ENCODE measurements around the gene CALB2. TPM values are rescaled to one million over a fixed set of nuclear protein-coding genes. Genes with fewer than 3 reads are reported as not detected.

The CALB2 gene
- polyA plus RNA-seq, 2 of the 4 experiments (the other 2 are of a cell fraction), result 3.7 to 6.4 TPM

GRCh38 chr16:71384073-71384724 lies 25.7 kb downstream of the CALB2 start:
- POLR2A ChIA-PET, result no interaction called here
- CTCF ChIA-PET, result interaction anchor here (1.0 to 2.4 kb wide), 2 partner anchors 28 to 115 kb away, joined by 4 to 12 read pairs; no protein-coding TSS in a partner anchor
- Histone ChIP-seq H3K4me1 (no peaks in the 10 kb centered on the region), H3K27ac (no peak overlapping the region), H3K4me2 (no peak overlapping the region), H3K4me3 (no peak overlapping the region), H3K9me3 (no peaks in the 10 kb centered on the region)
- WGBS (ENCODE audit: missing lambda C conversion rate), result 62% methylated on average over 10 of the region's 10 CpGs
- DNase-seq (ENCODE audit: low read depth in 1 of 2, low spot score in 1 of 2), result no peak
- no peak for FAIRE-seq
- peak; percentile 46 to 57; a peak in 4 of 6 replicates for ATAC-seq
- TF ChIP-seq ZNF302 (CRISPR knock-in tag; IDR thresholded peaks at IDR 0.05), result no peak

GRCh38 chr16:71387045-71387871 lies 28.7 kb downstream of the CALB2 start:
- H3K27ac ChIP-seq, result no peak overlapping the region
- DNase-seq (ENCODE audit: low read depth in 1 of 2, low spot score in 1 of 2) (no peak), FAIRE-seq (no peak), ATAC-seq (no peak)
- TF ChIP-seq TP53 (CRISPR knock-in tag; IDR thresholded peaks at IDR 0.05) (no peak), CEBPB (IDR thresholded peaks at IDR 0.05) (no peak), HOXB13 (CRISPR knock-in tag; IDR thresholded peaks at IDR 0.05; ENCODE audit: low read depth) (no peak), EHMT2 (IDR thresholded peaks at IDR 0.05; ENCODE audit: low read depth) (no peak), CHD2 (IDR thresholded peaks at IDR 0.05; ENCODE audit: low read length, partially characterized antibody) (no peak), MAZ (IDR thresholded peaks at IDR 0.05; ENCODE audit: borderline replicate concordance, low read depth, low read length) (no peak), SMC3 (IDR thresholded peaks at IDR 0.05) (no peak), KDM5A (IDR thresholded peaks at IDR 0.05) (no peak), ATOH8 (CRISPR knock-in tag; IDR thresholded peaks at IDR 0.05; ENCODE audit: low read depth) (no peak), NFE2L2 (conservative IDR thresholded peaks at IDR 0.05; ENCODE audit: low read length) (no peak), EHF (CRISPR knock-in tag; IDR thresholded peaks at IDR 0.05) (no peak), FOSL2 (IDR thresholded peaks at IDR 0.05) (no peak), FOSL2 (CRISPR knock-in tag; IDR thresholded peaks at IDR 0.05) (no peak), TFCP2L1 (CRISPR knock-in tag; IDR thresholded peaks at IDR 0.05) (no peak), EP300 (IDR thresholded peaks at IDR 0.05) (no peak), ESRRA (IDR thresholded peaks at IDR 0.05; ENCODE audit: borderline replicate concordance, low read length) (no peak)
- H3K4me3 ChIP-seq, result no peak overlapping the region
- POLR2A ChIA-PET, result no interaction called here
- no peaks in the 10 kb centered on the region for H3K4me1 ChIP-seq
- 38% methylated on average over 9 of the region's 9 CpGs for WGBS (ENCODE audit: missing lambda C conversion rate)
- no peak overlapping the region for H3K4me2 ChIP-seq
- CTCF ChIA-PET, result interaction anchor here (1.2 to 1.8 kb wide), 2 partner anchors 26 to 113 kb away, joined by 4 to 5 read pairs; no protein-coding TSS in a partner anchor
- no peaks in the 10 kb centered on the region for H3K9me3 ChIP-seq

- H3K4me3 ChIP-seq, result no peak overlapping the region
- DNase-seq (ENCODE audit: low read depth in 1 of 2, low spot score in 1 of 2) (no peak), FAIRE-seq (no peak), ATAC-seq (no peak)
- 43% methylated on average over 7 of the region's 7 CpGs for WGBS (ENCODE audit: missing lambda C conversion rate)
- H3K4me2 ChIP-seq, result no peak overlapping the region
- no peaks in the 10 kb centered on the region for H3K4me1 ChIP-seq
- POLR2A ChIA-PET, result interaction anchor here (0.6 kb wide), 1 partner anchor 175 kb away, joined by 5 read pairs; no protein-coding TSS in a partner anchor
- no peaks in the 10 kb centered on the region for H3K9me3 ChIP-seq
- TF ChIP-seq ELK1 (IDR thresholded peaks at IDR 0.05; ENCODE audit: low read depth, low read length) (no peak), CHD4 (IDR thresholded peaks at IDR 0.05; ENCODE audit: borderline replicate concordance) (no peak), HMGXB4 (CRISPR knock-in tag; IDR thresholded peaks at IDR 0.05; ENCODE audit: borderline replicate concordance) (no peak), NFE2L2 (conservative IDR thresholded peaks at IDR 0.05; ENCODE audit: low read length) (0 out of 2 replicates have a peak, but pooled peaks have one; percentile 17), HOXB13 (CRISPR knock-in tag; IDR thresholded peaks at IDR 0.05; ENCODE audit: low read depth) (no peak)
- no peak overlapping the region for H3K27ac ChIP-seq
- CTCF ChIA-PET, result interaction anchor here (0.8 to 1.6 kb wide), 3 partner anchors 21 to 23 kb away, joined by 3 to 4 read pairs (median 3); no protein-coding TSS in a partner anchor
Observed at GRCh38 chr16:71389330-71389729, 30.8 kb downstream of the CALB2 start.
